Measurements from ENCODE around the gene MPP3.
"Not testable (repeated sequence)": the region's sequence is repeated elsewhere in the genome, so short reads cannot be mapped to it uniquely, and the experiment has no call there.

The MPP3 gene

DNA sequence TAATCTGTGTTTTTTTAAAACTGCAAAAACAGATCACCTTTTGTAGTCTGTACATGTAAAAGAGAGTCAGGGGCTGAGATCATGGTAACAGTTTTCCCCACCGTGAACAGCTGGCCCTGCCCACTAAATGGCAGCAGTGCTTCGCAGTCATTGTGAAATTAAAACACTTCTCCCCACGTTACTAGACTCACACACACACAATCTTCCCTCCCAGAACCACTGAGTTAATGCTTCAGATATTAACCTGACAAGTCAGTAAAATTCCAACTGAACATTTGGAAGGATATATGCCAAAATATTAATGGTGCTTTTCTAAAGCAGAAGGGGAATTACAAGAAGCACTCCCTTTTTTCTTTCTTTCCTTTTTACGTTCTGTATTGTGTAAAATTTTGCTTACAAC is 12.8 kb upstream of the MPP3 start:
- Histone ChIP-seq H3K9ac (no peak overlapping the region), H3K4me1 (peaks cover 0 to 14% (median 8%) of the 10 kb centered on the region in 10 experiments; a peak in 15 of 20 replicates), H3K4me3 (no peak overlapping the region), H4K20me1 (no peaks in the 10 kb centered on the region), H3K27me3 (no peaks in the 10 kb centered on the region), H3K4me2 (no peak overlapping the region), H3K36me3 (no peaks in the 10 kb centered on the region), H3K27ac (no peak overlapping the region), H3K9me3 (replicated peaks in 1 of 11) (no peaks in the 10 kb centered on the region)
- TF ChIP-seq Cebpa-rat (IDR thresholded peaks at IDR 0.05) = no peak

- H3K9ac ChIP-seq = no peak overlapping the region
- TF ChIP-seq Cebpa-rat (IDR thresholded peaks at IDR 0.05) = no peak
- H3K4me3 ChIP-seq = no peak overlapping the region
- no peak overlapping the region for H3K4me2 ChIP-seq
- H3K27me3 ChIP-seq = no peaks in the 10 kb centered on the region
- H3K36me3 ChIP-seq = no peaks in the 10 kb centered on the region
- no peaks in the 10 kb centered on the region for H4K20me1 ChIP-seq
- no peaks in the 10 kb centered on the region for H3K9me3 ChIP-seq (replicated peaks in 1 of 11)
- H3K27ac ChIP-seq = no peak overlapping the region
- H3K4me1 ChIP-seq = peaks cover 0 to 14% (median 8%) of the 10 kb centered on the region in 10 experiments; a peak in 15 of 20 replicates
These were observed 11.3 kb upstream of the MPP3 start for GRCh38 chr17:43844241-43844640.

GRCh38 chr17:43842975-43843325 is 10.0 kb upstream of the MPP3 start:
- Histone ChIP-seq H3K36me3 (no peaks in the 10 kb centered on the region), H4K20me1 (no peaks in the 10 kb centered on the region), H3K4me2 (no peak overlapping the region), H3K4me3 (no peak overlapping the region), H3K9me3 (replicated peaks in 1 of 11) (no peaks in the 10 kb centered on the region), H3K9ac (no peak overlapping the region), H3K27ac (no peak overlapping the region), H3K4me1 (peaks cover 0 to 14% (median 8%) of the 10 kb centered on the region in 10 experiments; a peak in 15 of 20 replicates), H3K27me3 (no peaks in the 10 kb centered on the region)
- no peak for TF ChIP-seq Cebpa-rat (IDR thresholded peaks at IDR 0.05)

DNA sequence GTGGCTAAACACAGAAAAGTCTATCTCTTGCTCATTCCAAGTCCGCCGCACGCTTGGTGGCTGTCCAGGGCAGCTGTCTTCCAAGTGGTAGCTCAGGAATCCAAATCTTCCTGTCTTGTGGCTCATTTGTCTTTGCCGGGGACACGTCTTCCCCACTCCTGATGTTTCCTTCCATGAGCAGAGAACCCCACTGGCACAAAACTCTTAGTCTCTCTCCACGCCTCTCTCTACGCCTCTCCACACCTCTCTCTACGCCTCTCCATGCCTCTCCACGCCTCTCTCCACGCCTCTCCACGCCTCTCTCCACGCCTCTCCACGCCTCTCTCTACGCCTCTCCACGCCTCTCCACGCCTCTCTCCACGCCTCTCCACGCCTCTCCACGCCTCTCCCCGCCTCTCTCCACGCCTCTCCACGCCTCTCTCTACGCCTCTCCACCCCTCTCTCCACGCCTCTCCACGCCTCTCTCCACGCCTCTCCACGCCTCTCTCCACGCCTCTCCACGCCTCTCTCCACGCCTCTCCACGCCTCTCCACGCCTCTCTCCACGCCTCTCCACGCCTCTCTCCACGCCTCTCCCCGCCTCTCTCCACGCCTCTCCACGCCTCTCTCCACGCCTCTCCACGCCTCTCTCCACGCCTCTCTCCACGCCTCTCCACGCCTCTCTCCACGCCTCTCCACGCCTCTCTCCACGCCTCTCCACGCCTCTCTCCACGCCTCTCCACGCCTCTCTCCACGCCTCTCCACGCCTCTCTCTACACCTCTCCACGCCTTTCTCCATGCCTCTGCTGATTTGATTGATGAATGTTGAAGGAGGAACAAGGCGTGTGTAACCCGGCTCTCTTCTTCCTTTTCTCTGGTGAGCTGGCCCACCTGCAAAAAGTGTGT is 9.4 kb upstream of the MPP3 start:
- not testable (repeated sequence) for H3K4me2 ChIP-seq; H3K9me3 ChIP-seq (replicated peaks in 1 of 11); H3K27me3 ChIP-seq; H3K36me3 ChIP-seq; H4K20me1 ChIP-seq; H3K4me3 ChIP-seq; H3K9ac ChIP-seq; H3K27ac ChIP-seq
- peaks cover 0 to 11% (median 8%) of the 10 kb centered on the region in 10 experiments; a peak in 15 of 20 replicates for H3K4me1 ChIP-seq

DNA sequence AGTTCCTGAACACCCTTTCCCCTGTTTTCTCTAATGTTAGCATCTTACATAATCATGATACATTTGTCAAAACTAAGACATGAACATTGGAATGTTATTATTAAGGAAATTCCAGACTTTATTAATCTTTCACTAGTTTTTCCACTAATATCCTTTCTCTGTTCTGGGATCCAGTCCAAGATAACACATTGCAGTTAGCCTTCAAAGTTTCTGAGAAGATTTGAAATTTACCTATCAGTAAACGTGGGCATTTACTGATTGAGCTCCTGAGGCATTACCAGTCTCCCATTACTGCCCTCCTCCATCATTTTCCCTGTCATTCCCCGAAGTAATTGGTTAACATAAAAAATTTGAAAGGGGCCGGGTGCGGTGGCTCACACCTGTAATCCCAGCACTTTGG is 8.3 kb upstream of the MPP3 start:
- no peak overlapping the region for H3K9ac ChIP-seq
- no peak overlapping the region for H3K27ac ChIP-seq
- H3K4me2 ChIP-seq = no peak overlapping the region
- H3K4me1 ChIP-seq = peaks cover 0 to 6% (median 0%) of the 10 kb centered on the region in 10 experiments; a peak in 4 of 20 replicates
- no peaks in the 10 kb centered on the region for H3K27me3 ChIP-seq
- no peaks in the 10 kb centered on the region for H3K36me3 ChIP-seq
- TF ChIP-seq Cebpa-rat (IDR thresholded peaks at IDR 0.05) = no peak
- H4K20me1 ChIP-seq = no peaks in the 10 kb centered on the region
- no peak overlapping the region for H3K4me3 ChIP-seq
- no peaks in the 10 kb centered on the region for H3K9me3 ChIP-seq (replicated peaks in 1 of 11)

GRCh38 chr17:43840814-43841213 is 7.9 kb upstream of the MPP3 start:
- Histone ChIP-seq H3K36me3 (no peaks in the 10 kb centered on the region), H3K27me3 (no peaks in the 10 kb centered on the region), H3K9me3 (replicated peaks in 1 of 11) (no peaks in the 10 kb centered on the region), H3K9ac (no peak overlapping the region), H3K4me1 (peaks cover 0 to 6% (median 0%) of the 10 kb centered on the region in 10 experiments; a peak in 1 of 20 replicates), H3K4me3 (no peak overlapping the region), H3K4me2 (no peak overlapping the region), H3K27ac (no peak overlapping the region), H4K20me1 (no peaks in the 10 kb centered on the region)
- TF ChIP-seq Cebpa-rat (IDR thresholded peaks at IDR 0.05) = no peak

GRCh38 chr17:43839670-43840108 is 6.7 kb upstream of the MPP3 start:
- Histone ChIP-seq H3K27ac (no peak overlapping the region), H3K36me3 (no peaks in the 10 kb centered on the region), H3K4me2 (no peak overlapping the region), H3K9me3 (replicated peaks in 1 of 11) (no peaks in the 10 kb centered on the region), H3K9ac (no peak overlapping the region), H3K27me3 (no peaks in the 10 kb centered on the region), H3K4me1 (peaks cover 0 to 6% (median 0%) of the 10 kb centered on the region in 10 experiments; a peak in 1 of 20 replicates), H4K20me1 (no peaks in the 10 kb centered on the region), H3K4me3 (no peak overlapping the region)
- TF ChIP-seq Cebpa-rat (IDR thresholded peaks at IDR 0.05) = no peak

GRCh38 chr17:43834106-43834505 is 1.2 kb upstream of the MPP3 start:
- no peak overlapping the region for H3K27ac ChIP-seq
- no peaks in the 10 kb centered on the region for H3K9me3 ChIP-seq (replicated peaks in 1 of 11)
- H3K4me2 ChIP-seq = peak overlapping the region in 7 of 11 experiments; percentile 86 to 98 (median 95); a peak in 3 of 22 replicates
- H3K4me1 ChIP-seq = peaks cover 11 to 30% (median 14%) of the 10 kb centered on the region in 10 experiments; a peak in 18 of 20 replicates
- no peak overlapping the region for H3K4me3 ChIP-seq
- no peak for TF ChIP-seq Cebpa-rat (IDR thresholded peaks at IDR 0.05)
- peaks cover 0 to 17% (median 6%) of the 10 kb centered on the region in 11 experiments; a peak in 12 of 22 replicates for H3K27me3 ChIP-seq
- H3K36me3 ChIP-seq = peaks cover 0 to 22% (median 3%) of the 10 kb centered on the region in 11 experiments; a peak in 9 of 22 replicates
- peaks cover 0 to 21% (median 0%) of the 10 kb centered on the region in 11 experiments; a peak in 4 of 22 replicates for H4K20me1 ChIP-seq
- no peak overlapping the region for H3K9ac ChIP-seq

DNA sequence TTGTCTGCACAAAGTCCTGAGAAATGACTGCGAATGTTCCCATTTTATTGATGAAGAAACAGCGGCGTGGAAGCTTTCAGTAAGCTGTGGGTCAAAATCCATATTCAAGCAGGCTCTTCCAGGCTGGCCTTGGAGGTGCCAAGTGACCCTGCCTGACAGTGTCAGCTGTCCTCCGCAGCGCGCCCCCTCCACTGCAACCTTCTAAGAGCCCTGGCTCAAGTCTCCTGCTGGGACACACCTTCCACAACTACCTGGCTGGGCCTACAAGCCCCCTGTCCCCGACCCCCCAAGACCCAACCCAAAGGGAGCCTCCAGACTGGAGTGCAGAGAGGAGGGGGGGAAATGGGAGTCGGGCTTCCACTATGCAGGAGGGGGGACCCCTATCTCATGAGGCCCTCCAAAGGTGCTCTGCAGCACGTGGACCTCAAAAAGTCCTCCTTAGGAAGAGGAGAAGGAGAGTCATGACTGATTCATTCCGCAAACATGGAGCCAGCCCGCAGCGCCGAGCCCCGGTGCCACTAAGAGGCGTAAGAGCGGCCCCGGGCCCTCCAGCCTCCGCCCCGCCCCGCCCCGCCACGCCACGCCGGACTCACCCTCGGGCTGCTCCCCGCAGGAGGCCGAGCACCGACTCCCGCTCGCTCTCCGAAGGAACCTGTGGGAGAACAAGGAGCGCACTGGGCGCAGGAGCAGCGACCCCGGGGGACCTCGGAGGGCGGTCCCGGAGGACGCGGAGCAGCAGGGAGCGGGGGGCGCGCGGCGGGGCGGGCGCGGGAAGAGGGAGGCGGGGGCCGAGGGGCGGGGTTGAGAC is 574 bp downstream of the MPP3 start:
- H3K4me1 ChIP-seq = peaks cover 11 to 30% (median 14%) of the 10 kb centered on the region in 10 experiments; a peak in 18 of 20 replicates
- peak overlapping the region; percentile 81 to 98 (median 96) for H3K4me2 ChIP-seq
- H3K36me3 ChIP-seq = peaks cover 0 to 40% (median 3%) of the 10 kb centered on the region in 11 experiments; a peak in 9 of 22 replicates
- peaks cover 0 to 21% (median 0%) of the 10 kb centered on the region in 11 experiments; a peak in 4 of 22 replicates for H4K20me1 ChIP-seq
- H3K4me3 ChIP-seq = peak overlapping the region; percentile 58 to 76 (median 67)
- peak overlapping the region; percentile 12 to 69 (median 42); a peak in 17 of 22 replicates for H3K27ac ChIP-seq
- no peaks in the 10 kb centered on the region for H3K9me3 ChIP-seq (replicated peaks in 1 of 11)
- H3K9ac ChIP-seq = peak overlapping the region; percentile 61 to 80 (median 77)
- TF ChIP-seq Cebpa-rat (IDR thresholded peaks at IDR 0.05) = no peak
- H3K27me3 ChIP-seq = peaks cover 0 to 17% (median 6%) of the 10 kb centered on the region in 11 experiments; a peak in 12 of 22 replicates
